ENCODE results near the gene NUDT19. TPM values are rescaled to one million over a fixed set of nuclear protein-coding genes. Genes with fewer than 3 reads are reported as not detected.
A peak's percentile ranks its signal among the peaks of the same experiment; 100 is the strongest.

The NUDT19 gene
- total RNA-seq, 1 donor from 2014 or later = 11.1 TPM

DNA sequence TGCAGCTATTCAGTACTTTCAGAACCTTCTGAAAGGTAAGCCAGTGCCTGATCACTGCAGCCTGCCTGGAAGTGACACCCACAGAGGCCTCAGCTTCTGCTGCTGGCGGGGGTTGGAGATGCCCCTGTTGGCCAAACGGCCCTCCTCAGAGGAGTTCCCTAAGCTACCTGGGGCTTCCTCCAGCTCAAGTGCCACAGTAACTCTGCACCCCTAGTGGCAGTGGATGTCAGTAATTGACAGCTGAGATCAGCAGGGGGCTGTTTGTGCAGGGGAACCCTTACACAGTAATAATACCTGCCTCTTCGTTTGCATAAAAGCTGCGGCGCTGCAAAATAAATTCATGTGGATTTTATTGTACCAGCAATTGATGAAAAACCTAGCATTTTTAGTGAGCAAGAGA is 56.9 kb downstream of the NUDT19 start:
- H3K27me3 Mint-ChIP-seq (ENCODE audit: low read depth) = peaks cover 25% of the 10 kb centered on the region
- no peaks in the 10 kb centered on the region for H3K9me3 Mint-ChIP-seq (ENCODE audit: low read depth)
- H3K27ac Mint-ChIP-seq (ENCODE audit: unreplicated experiment) = no peak overlapping the region
- H3K36me3 Mint-ChIP-seq (ENCODE audit: low read depth) = no peaks in the 10 kb centered on the region
- TF ChIP-seq, protein P1, sequence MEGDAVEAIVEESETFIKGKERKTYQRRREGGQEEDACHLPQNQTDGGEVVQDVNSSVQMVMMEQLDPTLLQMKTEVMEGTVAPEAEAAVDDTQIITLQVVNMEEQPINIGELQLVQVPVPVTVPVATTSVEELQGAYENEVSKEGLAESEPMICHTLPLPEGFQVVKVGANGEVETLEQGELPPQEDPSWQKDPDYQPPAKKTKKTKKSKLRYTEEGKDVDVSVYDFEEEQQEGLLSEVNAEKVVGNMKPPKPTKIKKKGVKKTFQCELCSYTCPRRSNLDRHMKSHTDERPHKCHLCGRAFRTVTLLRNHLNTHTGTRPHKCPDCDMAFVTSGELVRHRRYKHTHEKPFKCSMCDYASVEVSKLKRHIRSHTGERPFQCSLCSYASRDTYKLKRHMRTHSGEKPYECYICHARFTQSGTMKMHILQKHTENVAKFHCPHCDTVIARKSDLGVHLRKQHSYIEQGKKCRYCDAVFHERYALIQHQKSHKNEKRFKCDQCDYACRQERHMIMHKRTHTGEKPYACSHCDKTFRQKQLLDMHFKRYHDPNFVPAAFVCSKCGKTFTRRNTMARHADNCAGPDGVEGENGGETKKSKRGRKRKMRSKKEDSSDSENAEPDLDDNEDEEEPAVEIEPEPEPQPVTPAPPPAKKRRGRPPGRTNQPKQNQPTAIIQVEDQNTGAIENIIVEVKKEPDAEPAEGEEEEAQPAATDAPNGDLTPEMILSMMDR (IDR thresholded peaks at IDR 0.05) = peak; percentile 14
- DNase-seq (ENCODE audit: low spot score) = no peak
- no peaks in the 10 kb centered on the region for H3K4me1 Mint-ChIP-seq (ENCODE audit: low read depth)
- no peak overlapping the region for H3K4me3 Mint-ChIP-seq (ENCODE audit: unreplicated experiment)

DNA sequence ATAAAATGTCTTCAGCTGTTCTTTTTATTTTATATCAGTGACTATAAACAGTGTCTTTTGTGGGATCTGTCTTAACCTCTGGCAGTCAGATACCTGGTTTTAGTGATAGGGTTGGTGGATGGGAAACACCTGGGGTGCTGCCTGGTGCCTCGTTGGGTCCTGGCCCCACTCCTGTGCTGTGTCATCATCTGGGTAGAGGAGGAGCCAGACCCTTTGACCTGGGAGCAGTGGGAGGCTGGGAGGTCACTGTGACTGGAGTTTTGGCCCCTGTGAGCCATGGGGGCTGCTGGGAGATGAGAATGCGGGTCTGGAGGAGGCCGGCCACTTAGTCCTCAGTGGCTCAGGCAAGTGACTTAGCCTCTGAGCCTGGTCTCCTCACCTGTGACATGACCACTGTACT is 57.3 kb downstream of the NUDT19 start:
- DNase-seq (ENCODE audit: low spot score) = no peak
- Mint-ChIP-seq H3K4me3 (ENCODE audit: unreplicated experiment) (no peak overlapping the region), H3K4me1 (ENCODE audit: low read depth) (no peaks in the 10 kb centered on the region), H3K36me3 (ENCODE audit: low read depth) (no peaks in the 10 kb centered on the region), H3K27me3 (ENCODE audit: low read depth) (peaks cover 25% of the 10 kb centered on the region), H3K9me3 (ENCODE audit: low read depth) (no peaks in the 10 kb centered on the region), H3K27ac (ENCODE audit: unreplicated experiment) (no peak overlapping the region)
- TF ChIP-seq, protein P1 (IDR thresholded peaks at IDR 0.05) = no peak

DNA sequence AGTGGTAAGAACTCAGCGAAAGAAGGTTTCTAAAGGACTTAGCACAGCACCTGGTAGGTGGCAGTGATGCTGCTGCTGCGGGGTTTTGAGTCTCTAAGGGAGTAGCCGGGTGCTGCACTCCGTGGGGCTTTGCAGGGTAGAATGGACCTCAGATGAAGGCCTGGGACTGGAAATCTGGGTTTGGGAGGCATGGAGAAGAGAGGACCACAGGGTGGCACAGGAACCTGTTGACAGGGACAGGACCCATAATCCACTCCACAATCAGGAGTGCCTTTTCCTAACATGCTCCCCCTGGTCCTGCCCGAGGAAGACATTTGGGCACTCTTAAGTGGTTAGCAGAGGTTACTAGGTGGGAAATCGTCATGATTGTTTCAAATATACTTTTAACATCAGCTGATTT is 57.7 kb downstream of the NUDT19 start:
- Mint-ChIP-seq H3K27ac (ENCODE audit: unreplicated experiment) (no peak overlapping the region), H3K36me3 (ENCODE audit: low read depth) (no peaks in the 10 kb centered on the region), H3K4me1 (ENCODE audit: low read depth) (no peaks in the 10 kb centered on the region), H3K4me3 (ENCODE audit: unreplicated experiment) (no peak overlapping the region), H3K27me3 (ENCODE audit: low read depth) (peaks cover 25% of the 10 kb centered on the region), H3K9me3 (ENCODE audit: low read depth) (no peaks in the 10 kb centered on the region)
- no peak for DNase-seq (ENCODE audit: low spot score)
- TF ChIP-seq, protein P1 (IDR thresholded peaks at IDR 0.05) = no peak

DNA sequence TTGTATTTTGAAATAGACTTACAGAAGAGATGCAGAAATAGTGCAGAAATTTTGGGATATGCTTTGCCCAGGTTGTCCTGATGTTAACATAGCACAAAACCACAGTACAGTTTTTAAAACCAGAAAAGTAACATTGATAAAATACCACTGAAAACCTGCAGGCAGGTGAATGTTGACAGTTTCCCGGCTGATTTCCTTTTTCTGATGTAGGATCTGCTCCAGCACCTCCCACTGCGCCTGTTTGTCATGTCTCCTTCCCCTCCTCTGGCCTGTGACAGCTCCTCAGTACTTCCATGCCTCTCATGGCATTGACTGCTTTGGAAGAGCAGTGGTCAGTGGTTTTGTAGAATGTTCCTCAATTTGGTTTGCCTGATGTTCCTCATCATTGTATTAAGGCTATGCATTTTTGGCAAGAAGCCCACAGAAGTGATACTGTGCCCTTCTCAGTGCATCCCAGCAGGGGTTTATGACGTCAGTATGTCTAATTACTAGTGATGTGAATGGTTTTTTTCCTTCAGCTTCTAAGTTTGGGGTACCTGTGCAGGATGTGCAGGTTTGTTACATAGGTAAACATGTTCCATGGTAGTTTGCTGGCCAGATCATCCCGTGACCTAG is 58.9 kb downstream of the NUDT19 start:
- H3K4me1 Mint-ChIP-seq (ENCODE audit: low read depth) = no peaks in the 10 kb centered on the region
- H3K9me3 Mint-ChIP-seq (ENCODE audit: low read depth) = no peaks in the 10 kb centered on the region
- no peak overlapping the region for H3K4me3 Mint-ChIP-seq (ENCODE audit: unreplicated experiment)
- no peak for DNase-seq (ENCODE audit: low spot score)
- H3K27ac Mint-ChIP-seq (ENCODE audit: unreplicated experiment) = no peak overlapping the region
- peaks cover 28% of the 10 kb centered on the region for H3K27me3 Mint-ChIP-seq (ENCODE audit: low read depth)
- no peaks in the 10 kb centered on the region for H3K36me3 Mint-ChIP-seq (ENCODE audit: low read depth)
- TF ChIP-seq, protein P1 (IDR thresholded peaks at IDR 0.05) = no peak

DNA sequence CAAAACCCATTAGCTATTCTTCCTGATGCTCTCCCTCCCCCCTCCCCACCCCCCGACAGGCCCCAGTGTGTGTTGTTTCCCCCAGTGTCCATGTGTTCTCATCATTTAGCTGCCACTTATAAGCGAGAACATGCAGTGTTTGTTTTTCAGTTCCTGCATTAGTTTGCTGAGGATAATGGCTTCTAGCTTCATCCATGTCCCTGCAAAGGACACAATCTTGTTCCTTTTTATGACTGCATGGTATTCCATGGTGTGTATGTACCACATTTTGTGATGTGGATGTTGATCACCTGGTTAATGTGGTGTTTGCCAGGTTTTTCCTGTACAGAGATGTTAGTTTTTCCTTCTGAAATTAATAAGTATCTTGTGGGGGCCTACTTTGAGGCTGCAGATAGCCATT is 59.4 kb downstream of the NUDT19 start:
- H3K4me1 Mint-ChIP-seq (ENCODE audit: low read depth) = no peaks in the 10 kb centered on the region
- H3K27me3 Mint-ChIP-seq (ENCODE audit: low read depth) = peaks cover 29% of the 10 kb centered on the region
- no peak for DNase-seq (ENCODE audit: low spot score)
- no peaks in the 10 kb centered on the region for H3K9me3 Mint-ChIP-seq (ENCODE audit: low read depth)
- H3K4me3 Mint-ChIP-seq (ENCODE audit: unreplicated experiment) = no peak overlapping the region
- TF ChIP-seq, protein P1 (IDR thresholded peaks at IDR 0.05) = no peak
- no peak overlapping the region for H3K27ac Mint-ChIP-seq (ENCODE audit: unreplicated experiment)
- H3K36me3 Mint-ChIP-seq (ENCODE audit: low read depth) = no peaks in the 10 kb centered on the region

Data from chondrocyte (in vitro differentiated cells).